Panc1 (cell line): ENCODE data around the gene FARP2.

Experiments
- POLR2AphosphoS5 ChIP-seq: IDR thresholded peaks from 2 replicates; pipeline ENCODE4 v1.6.1; 2012; ENCODE audit warnings: mild to moderate bottlenecking, low read depth, low read length, moderate library complexity
- TF ChIP-seq, protein P1 (sequence below): fragments of 450-650 bp; IDR thresholded peaks from 2 replicates; pipeline ENCODE4 v1.5.1; 2017; ENCODE audit warnings: mild to moderate bottlenecking

DNA sequence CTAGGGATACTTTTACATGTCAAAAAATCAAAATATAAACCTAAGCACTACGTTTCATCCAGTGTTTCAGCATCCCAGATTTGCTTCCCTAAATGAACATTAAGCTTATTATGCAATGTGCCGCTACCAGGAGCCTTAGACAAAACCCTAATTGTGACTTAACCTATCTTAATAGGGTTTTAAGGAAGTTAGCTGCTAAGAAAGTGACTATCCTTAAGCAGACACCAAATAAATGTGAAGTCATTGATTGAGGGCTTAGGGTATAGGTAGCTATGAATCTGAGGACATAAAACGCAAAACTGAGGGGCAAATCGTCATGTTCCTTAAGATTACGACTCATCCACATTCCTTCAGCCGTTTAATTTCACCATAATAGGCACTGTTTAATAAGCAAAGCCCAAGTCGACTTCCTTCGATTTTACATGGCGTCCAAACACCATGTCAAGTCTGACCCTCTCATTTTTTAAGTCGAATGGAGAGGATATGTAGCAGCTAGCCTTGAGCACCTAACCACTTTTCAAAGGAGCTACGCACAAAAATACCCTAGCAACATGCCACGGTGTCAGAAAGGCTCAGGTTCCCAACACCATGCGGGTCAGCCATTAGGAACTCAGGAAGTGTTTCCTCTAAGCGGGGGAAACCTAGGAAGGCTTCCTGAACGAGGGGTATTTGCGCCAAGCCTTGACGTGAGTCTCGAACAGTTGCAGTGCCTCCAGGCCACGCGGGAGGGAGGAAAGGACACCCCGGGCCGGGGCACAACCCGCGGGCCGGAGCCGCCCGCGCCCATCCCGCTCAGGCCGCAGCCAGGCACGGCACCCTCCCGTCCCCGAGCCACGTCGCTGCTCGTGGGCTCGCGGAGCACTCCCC is 41.6 kb upstream of the FARP2 start:
- TF ChIP-seq POLR2AphosphoS5, result no peak
- TF ChIP-seq, protein P1, sequence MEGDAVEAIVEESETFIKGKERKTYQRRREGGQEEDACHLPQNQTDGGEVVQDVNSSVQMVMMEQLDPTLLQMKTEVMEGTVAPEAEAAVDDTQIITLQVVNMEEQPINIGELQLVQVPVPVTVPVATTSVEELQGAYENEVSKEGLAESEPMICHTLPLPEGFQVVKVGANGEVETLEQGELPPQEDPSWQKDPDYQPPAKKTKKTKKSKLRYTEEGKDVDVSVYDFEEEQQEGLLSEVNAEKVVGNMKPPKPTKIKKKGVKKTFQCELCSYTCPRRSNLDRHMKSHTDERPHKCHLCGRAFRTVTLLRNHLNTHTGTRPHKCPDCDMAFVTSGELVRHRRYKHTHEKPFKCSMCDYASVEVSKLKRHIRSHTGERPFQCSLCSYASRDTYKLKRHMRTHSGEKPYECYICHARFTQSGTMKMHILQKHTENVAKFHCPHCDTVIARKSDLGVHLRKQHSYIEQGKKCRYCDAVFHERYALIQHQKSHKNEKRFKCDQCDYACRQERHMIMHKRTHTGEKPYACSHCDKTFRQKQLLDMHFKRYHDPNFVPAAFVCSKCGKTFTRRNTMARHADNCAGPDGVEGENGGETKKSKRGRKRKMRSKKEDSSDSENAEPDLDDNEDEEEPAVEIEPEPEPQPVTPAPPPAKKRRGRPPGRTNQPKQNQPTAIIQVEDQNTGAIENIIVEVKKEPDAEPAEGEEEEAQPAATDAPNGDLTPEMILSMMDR, result no peak
